ENCODE data around the gene PRAMEF4.
"Not testable (repeated sequence)": the region's sequence is repeated elsewhere in the genome, so short reads cannot be mapped to it uniquely, and the experiment has no call there.

The PRAMEF4 gene

GRCh38 chr1:12886101-12886500 lies at the start of gene PRAMEF4:
Gene PRAMEF4 (minus strand): TSS chr1:12886201. CDS start chr1:12883394, 2,807 bp downstream.
- not testable (repeated sequence) for DNase-seq

DNA sequence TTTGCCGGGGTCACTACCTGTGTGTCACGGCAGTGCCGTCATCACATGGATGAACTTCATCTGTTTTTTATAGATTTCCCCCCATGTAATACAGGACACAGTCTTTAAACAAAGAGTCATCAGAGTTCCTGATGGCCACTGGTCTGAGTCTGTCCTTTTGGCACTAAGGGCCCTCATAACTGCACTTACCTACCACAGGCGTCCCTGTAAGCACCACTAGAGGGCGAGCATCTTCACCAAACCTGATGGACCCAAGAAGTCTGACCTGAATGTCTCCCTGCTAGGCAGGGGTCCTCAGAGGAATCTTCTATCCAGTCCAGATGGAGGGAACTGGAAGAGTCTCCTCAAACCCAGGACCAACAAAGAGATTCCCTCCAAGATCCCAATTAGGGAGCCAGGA lies 38.4 kb upstream of the PRAMEF4 start:
- not testable (repeated sequence) for DNase-seq

DNA sequence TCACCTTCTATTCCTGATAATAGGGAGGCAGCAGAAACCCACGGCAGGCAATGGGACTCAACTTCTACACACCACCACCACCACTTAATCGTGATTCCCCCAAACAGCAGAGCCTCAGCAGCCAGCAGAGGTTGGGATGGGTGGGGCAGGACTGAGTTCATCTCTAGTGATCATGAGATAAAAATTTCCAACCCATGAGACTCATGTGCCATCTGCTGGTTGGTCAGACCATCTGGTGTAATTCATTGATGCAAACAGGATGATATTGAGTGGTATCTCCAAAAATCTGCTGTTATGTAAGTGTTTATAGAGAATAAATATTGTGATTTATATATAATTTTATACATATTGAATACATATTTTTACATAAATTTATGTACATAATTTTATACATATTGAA lies 35.7 kb upstream of the PRAMEF4 start:
- DNase-seq: not testable (repeated sequence)

GRCh38 chr1:12916310-12916709 lies 30.3 kb upstream of the PRAMEF4 start, which contains the start of gene PRAMEF7:
Gene PRAMEF7 (plus strand): TSS chr1:12916610. CDS start chr1:12917693, 1,083 bp downstream.
- not testable (repeated sequence) for DNase-seq

- DNase-seq: not testable (repeated sequence)
These were observed 18.0 kb upstream of the PRAMEF4 start for GRCh38 chr1:12903793-12904572.

GRCh38 chr1:12899186-12899585 lies 13.2 kb upstream of the PRAMEF4 start:
- not testable (repeated sequence) for DNase-seq

DNA sequence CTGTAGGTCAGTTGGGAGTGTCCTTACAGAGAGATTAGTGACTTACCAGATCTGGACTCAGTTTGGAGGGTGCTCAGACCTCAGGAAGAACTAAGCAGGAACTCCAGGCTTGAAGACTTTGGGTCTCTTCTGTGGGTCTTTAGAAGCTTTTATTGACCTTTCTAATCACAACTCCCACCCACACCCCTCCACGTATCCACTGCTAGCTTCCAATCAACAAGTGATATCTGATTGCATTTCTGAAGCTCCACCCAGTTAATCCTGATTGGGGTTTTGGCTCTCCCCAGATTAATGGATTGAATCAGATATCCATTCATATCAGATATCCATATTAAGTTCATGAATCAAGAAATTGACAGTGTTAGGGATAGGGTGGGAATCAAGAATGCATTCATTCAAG lies 12.2 kb upstream of the PRAMEF4 start, which contains the start of gene PRAMEF10:
PRAMEF10 (minus strand) TSS at position 101 of the 400 bp plus-strand sequence. CDS start 2,423 bp downstream, outside the sequence.
- not testable (repeated sequence) for DNase-seq

GRCh38 chr1:12878453-12878852 lies 7.5 kb downstream of the PRAMEF4 start:
- DNase-seq: not testable (repeated sequence)

DNA sequence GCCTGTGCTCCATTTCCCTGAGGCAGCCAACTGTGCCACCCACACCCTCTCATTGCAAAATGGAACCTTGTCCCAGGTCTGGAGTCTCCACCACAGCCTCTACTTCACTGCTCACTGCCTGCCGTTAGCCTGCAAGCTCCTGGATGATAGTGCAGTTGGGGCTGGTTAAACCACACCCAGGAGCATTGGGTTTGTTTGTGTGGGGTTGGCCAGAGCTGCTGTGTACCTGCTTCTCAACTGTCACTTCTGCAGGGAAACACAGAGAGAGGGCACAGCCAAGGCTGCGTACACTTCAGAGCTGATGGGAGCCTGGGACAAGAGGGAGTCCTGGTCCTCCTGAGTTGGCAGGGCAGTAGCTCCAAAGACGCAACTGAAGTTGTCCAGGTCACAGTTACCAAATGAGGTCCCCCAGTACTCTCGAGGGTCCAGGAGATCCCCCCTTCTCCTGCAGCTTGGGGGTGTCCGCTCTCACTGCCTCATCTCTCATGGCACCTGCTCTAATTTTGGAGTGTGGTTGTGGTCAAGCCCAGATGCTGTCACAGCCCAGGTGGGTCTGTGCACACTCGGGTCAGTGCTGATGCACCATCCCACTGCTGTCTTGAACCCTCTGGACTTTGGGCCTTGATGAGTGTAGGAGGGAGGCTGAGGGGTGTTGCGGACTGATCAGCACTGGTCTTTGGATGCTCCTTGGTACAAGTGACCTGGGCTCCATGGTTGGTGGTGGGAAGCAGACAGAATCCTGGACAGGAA lies 22.7 kb downstream of the PRAMEF4 start:
- DNase-seq: not testable (repeated sequence)

- not testable (repeated sequence) for DNase-seq
These were observed 29.2 kb downstream of the PRAMEF4 start, which contains the start of gene PRAMEF2 for GRCh38 chr1:12856786-12857185. Gene PRAMEF2 (plus strand): TSS chr1:12857086. CDS start chr1:12859010, 1,924 bp downstream.

GRCh38 chr1:12851779-12852178 lies 34.2 kb downstream of the PRAMEF4 start:
- no peak for DNase-seq

DNA sequence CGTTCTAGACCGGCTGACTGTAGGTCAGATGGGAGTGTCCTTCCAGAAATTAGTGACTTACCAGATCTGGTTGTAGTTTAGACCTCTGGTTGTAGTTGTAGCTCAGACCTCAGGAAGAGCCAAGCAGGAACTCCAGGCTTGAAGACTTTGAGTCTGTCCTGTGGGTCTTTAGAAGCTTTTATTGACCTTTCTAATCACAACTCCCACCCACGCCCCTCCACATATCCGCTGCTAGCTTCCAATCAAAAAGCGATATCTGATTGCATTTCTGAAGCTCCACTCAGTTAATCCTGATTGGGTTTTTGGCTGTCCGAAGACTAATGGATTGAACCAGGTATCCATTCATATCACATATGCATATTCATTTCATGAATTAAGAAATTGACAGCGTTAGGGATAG lies 37.4 kb downstream of the PRAMEF4 start, which contains the start of gene HNRNPCL1:
HNRNPCL1 (minus strand) TSS at position 101 of the 400 bp plus-strand sequence. CDS start 431 bp downstream, outside the sequence.
- DNase-seq: not testable (repeated sequence)

DNA sequence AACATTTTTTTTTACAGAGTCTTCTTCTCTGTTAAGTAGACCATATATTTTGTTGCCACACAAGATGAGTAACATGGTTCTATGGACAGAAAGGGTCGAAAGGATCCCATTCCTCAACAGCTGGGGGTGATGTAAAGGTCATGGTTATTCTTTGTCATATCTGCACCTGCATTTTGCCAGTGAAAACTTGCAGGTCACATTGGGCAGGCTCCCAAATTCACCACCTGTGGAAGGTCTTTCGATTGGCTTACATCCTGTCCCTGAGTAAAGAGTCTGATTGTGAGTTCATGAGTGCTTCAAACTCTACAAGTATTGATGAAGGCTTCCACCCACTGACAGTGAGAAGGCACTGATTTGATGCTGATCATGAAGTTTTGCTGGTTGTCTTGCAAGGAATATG lies 52.8 kb downstream of the PRAMEF4 start:
- not testable (repeated sequence) for DNase-seq

DNA sequence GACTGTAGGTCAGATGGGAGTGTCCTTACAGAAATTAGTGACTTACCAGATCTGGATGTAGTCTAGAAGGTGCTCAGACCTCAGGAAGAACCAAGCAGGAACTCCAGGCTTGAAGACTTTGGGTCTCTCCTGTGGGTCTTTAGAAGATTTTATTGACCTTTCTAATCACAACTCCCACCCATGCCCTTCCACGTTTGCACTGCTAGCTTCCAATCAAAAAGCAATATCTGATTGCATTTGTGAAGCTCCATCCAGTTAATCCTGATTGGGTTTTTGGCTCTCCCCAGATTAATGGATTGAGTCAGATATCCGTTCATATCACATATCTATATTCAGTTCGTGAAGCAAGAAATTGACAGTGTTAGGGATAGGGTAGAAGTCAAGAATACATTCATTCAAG lies 54.7 kb downstream of the PRAMEF4 start, which contains the start of gene PRAMEF11:
PRAMEF11 (minus strand) TSS at position 101 of the 400 bp plus-strand sequence. CDS start 2,621 bp downstream, outside the sequence.
- DNase-seq: not testable (repeated sequence)

Data from activated CD4-positive, alpha-beta T cell treated with anti-CD3 and anti-CD28 coated beads, Interleukin-2, amount 50 U/mL, for 48 hours (primary cell).